IMR-90 (cell line): ENCODE results near the gene TBCD. TPM values are rescaled to one million over a fixed set of nuclear protein-coding genes. Genes with fewer than 3 reads are reported as not detected.
"Not testable (repeated sequence)": the region's sequence is repeated elsewhere in the genome, so short reads cannot be mapped to it uniquely, and the experiment has no call there.

ENCODE experiments used
- ATAC-seq: fragments of 200-7000 bp; cut with Tn5 transposase; 2 replicates; pipeline ENCODE4 v1.9.1; 2020; ENCODE audit warnings: low read depth, mild to moderate bottlenecking, moderate library complexity
- BruUV-seq: library from RNA; stranded (reverse); fragments of 400-500 nt; replicated peaks from 2 replicates; lab custom pipeline; 2021; lab: Mats Ljungman, UMichigan
- CTCF ChIA-PET: fragments of 300-600 bp; formaldehyde crosslinking; extraction: SDS; loops from one replicate; lab custom pipeline; 2021; ENCODE audit warnings: antibody characterized with exemption; lab: Yijun Ruan, JAX
- POLR2A ChIA-PET: fragments of 300-600 bp; sonication (Branson Sonifier 250); formaldehyde crosslinking; loops from one replicate; lab custom pipeline; 2022; ENCODE audit warnings: antibody characterized with exemption; ENCODE audit not compliant: unreplicated experiment; lab: Charles Lee
- DNase-seq: peaks from one replicate; pipeline ENCODE4 v3.0.0; 2013
- H2AFZ ChIP-seq: replicated peaks from 2 replicates; pipeline ENCODE3; 2013; ENCODE audit warnings: low read length, mild to moderate bottlenecking; ENCODE audit not compliant: poor library complexity
- H2AK5ac ChIP-seq: 2 replicates; pipeline ENCODE4 v1.6.1; 2013; ENCODE audit warnings: low read depth, low read length, inconsistent platforms
- H2AK9ac ChIP-seq: replicated peaks from 2 replicates; pipeline ENCODE3; 2013; ENCODE audit warnings: mild to moderate bottlenecking, low read depth, low read length, moderate library complexity; ENCODE audit not compliant: poor library complexity
- H2BK120ac ChIP-seq: 2 replicates; pipeline ENCODE4 v1.6.1; 2013; ENCODE audit warnings: low read depth, low read length, inconsistent platforms
- H2BK15ac ChIP-seq: 3 replicates; pipeline ENCODE4 v1.6.1; 2013; ENCODE audit warnings: low read depth, low read length, inconsistent platforms
- H2BK20ac ChIP-seq: 2 replicates; pipeline ENCODE4 v1.6.1; 2013; ENCODE audit warnings: low read depth, mild to moderate bottlenecking, inconsistent platforms, low read length, moderate library complexity
- H2BK5ac ChIP-seq: 2 replicates; pipeline ENCODE4 v1.6.1; 2013; ENCODE audit warnings: mild to moderate bottlenecking, low read depth, low read length, inconsistent platforms; ENCODE audit not compliant: poor library complexity, severe bottlenecking
- H3K14ac ChIP-seq: replicated peaks from 2 replicates; pipeline ENCODE4 v1.6.1; 2013; ENCODE audit warnings: low read depth, low read length, inconsistent platforms
- H3K18ac ChIP-seq: 2 replicates; pipeline ENCODE4 v1.6.1; 2013; ENCODE audit warnings: low read depth, low read length, control low read depth
- H3K23ac ChIP-seq: 2 replicates; pipeline ENCODE4 v1.6.1; 2013; ENCODE audit warnings: low read depth, low read length, inconsistent platforms
- H3K27ac ChIP-seq: 2 replicates; pipeline ENCODE4 v1.5.1; 2013; ENCODE audit warnings: mild to moderate bottlenecking, control low read depth, low read length; ENCODE audit not compliant: insufficient read depth
- H3K27me3 ChIP-seq: 2 replicates; pipeline ENCODE4 v1.6.1; 2013; ENCODE audit warnings: low read length; ENCODE audit not compliant: control insufficient read depth, insufficient read depth
- H3K36me3 ChIP-seq: 2 replicates; pipeline ENCODE4 v1.6.1; 2013; ENCODE audit warnings: low read length, mixed read lengths; ENCODE audit not compliant: control insufficient read depth, insufficient read depth
- H3K4ac ChIP-seq: 2 replicates; pipeline ENCODE4 v1.6.1; 2013; ENCODE audit warnings: low read depth, low read length, inconsistent platforms
- H3K4me1 ChIP-seq: 2 replicates; pipeline ENCODE4 v1.6.1; 2013; ENCODE audit warnings: low read length, mixed read lengths; ENCODE audit not compliant: control insufficient read depth, insufficient read depth
- H3K4me2 ChIP-seq: 2 replicates; pipeline ENCODE4 v1.6.1; 2013; ENCODE audit warnings: low read depth, mild to moderate bottlenecking, control low read depth, low read length, moderate library complexity
- H3K4me3 ChIP-seq: 2 replicates; pipeline ENCODE4 v1.5.1; 2013; ENCODE audit warnings: low read depth, mild to moderate bottlenecking, control low read depth, low read length, moderate library complexity; ENCODE audit not compliant: insufficient read depth
- H3K56ac ChIP-seq: 2 replicates; pipeline ENCODE4 v1.6.1; 2013; ENCODE audit warnings: low read length, inconsistent platforms; ENCODE audit not compliant: insufficient read depth; ENCODE audit errors: extremely low read depth
- H3K79me1 ChIP-seq, 2 experiments: 2 replicates each; pipeline ENCODE4 v1.6.1; 2013; ENCODE audit warnings: low read length in 2 of 2, inconsistent platforms in 1 of 2, low read depth in 1 of 2
- H3K9ac ChIP-seq: 2 replicates; pipeline ENCODE4 v1.6.1; 2013; ENCODE audit warnings: low read depth, low read length, control low read depth
- H3K9me1 ChIP-seq: 2 replicates; pipeline ENCODE4 v1.6.1; 2013; ENCODE audit warnings: low read length, inconsistent platforms; ENCODE audit not compliant: insufficient read depth
- H3K9me3 ChIP-seq: 2 replicates; pipeline ENCODE4 v1.6.1; 2013; ENCODE audit warnings: low read length; ENCODE audit not compliant: control insufficient read depth, insufficient read depth
- H4K20me1 ChIP-seq: 2 replicates; pipeline ENCODE4 v1.6.1; 2013; ENCODE audit warnings: low read length, inconsistent platforms; ENCODE audit not compliant: insufficient read depth
- H4K5ac ChIP-seq: 2 replicates; pipeline ENCODE4 v1.6.1; 2013; ENCODE audit warnings: mild to moderate bottlenecking, low read depth, low read length, control low read depth
- H4K8ac ChIP-seq, 2 experiments: 2 replicates each; pipeline ENCODE4 v1.6.1; 2013; ENCODE audit warnings: low read depth in 2 of 2, low read length in 2 of 2, control low read depth in 1 of 2, inconsistent platforms in 1 of 2
- H4K91ac ChIP-seq: 2 replicates; pipeline ENCODE4 v1.6.1; 2013; ENCODE audit warnings: low read depth, low read length, inconsistent platforms; ENCODE audit not compliant: insufficient read depth
- WGBS, 2 experiments: methylation state at CpG; one replicate each; pipeline versions ENCODE4 v1.1.5 to v1.1.7; 2013; ENCODE audit warnings: missing lambda C conversion rate in 2 of 2; ENCODE audit not compliant: insufficient read length in 1 of 2; ENCODE audit errors: extremely low coverage in 2 of 2; 5-methylcytosine and 5-hydroxymethylcytosine counted together
- dilution Hi-C: fragments of 300-500 bp; cut with HindIII; formaldehyde crosslinking; loops from one replicate; pipeline ENCODE4 v1.14.3; 2018; ENCODE audit warnings: low sequenced_read_pairs; ENCODE audit not compliant: unreplicated experiment
- in situ Hi-C: fragments of 300-500 bp; cut with MboI; formaldehyde crosslinking; loops from 3 replicates; pipeline ENCODE4 v1.14.3; 2019; ENCODE audit warnings: low sequenced_read_pairs, inconsistent platforms, mixed read lengths
- intact Hi-C: fragments of 100-400 bp; cut with micrococcal nuclease; formaldehyde crosslinking; loops from 2 replicates; pipeline ENCODE4 v1.10.0; 2022
- polyA plus RNA-seq, 3 experiments: library from polyadenylated mRNA; depleted of rRNA; stranded (reverse); fragments of >200 nt; gene quantifications; 2 replicates each; pipeline ENCODE4 v1.2.3, GENCODE V29; 2012; ENCODE audit warnings: low replicate concordance in 1 of 3
- total RNA-seq: library from RNA; depleted of rRNA; stranded (reverse); fragments of >200 nt; gene quantifications from 2 replicates; pipeline ENCODE4 v1.2.3, GENCODE V29; 2012

The TBCD gene
- total and polyA plus RNA-seq, 2 of the 4 experiments (the other 2 are of a cell fraction) = 21.9 to 54.5 TPM

DNA sequence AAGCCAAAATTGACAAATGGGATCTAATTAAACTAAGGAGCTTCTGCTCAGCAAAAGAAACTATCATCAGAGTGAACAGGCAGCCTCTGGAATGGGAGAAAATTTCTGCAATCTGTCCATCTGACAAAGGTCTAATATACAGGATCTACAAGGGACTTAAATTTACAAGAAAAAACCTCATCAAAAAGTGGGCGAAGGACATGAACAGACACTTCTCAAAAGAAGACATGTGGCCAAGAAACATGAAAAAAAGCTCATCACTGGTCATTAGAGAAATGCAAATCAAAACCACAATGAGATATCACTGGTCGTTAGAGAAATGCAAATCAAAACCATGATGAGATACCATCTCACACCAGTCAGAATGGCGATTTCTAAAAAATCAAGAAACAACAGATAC lies 203.2 kb downstream of the TBCD start:
- BruUV-seq, H3K18ac ChIP-seq: not testable (repeated sequence)

DNA sequence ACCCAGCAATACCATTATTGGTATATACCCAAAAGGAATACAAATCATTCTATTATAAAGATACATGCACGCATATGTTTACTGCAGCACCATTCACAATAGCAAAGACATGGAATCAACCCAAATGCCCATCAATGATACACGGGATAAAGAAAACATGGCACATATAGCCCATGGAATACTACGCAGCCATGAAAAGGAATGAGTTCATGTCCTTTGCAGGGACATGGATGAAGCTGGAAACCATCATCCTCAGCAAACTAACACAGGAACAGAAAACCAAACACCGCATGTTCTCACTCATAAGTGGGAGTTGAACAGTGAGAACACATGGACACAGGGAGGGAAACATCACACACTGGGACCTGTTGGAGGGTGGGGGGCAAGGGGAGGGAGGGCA lies 203.8 kb downstream of the TBCD start:
- H3K79me1 ChIP-seq, H3K27ac ChIP-seq, BruUV-seq, H3K27me3 ChIP-seq, H2BK120ac ChIP-seq, H4K20me1 ChIP-seq, H3K9me1 ChIP-seq, H2AK5ac ChIP-seq, H4K8ac ChIP-seq, H4K5ac ChIP-seq, H2BK5ac ChIP-seq, intact Hi-C loops, in situ Hi-C loops, H3K4me2 ChIP-seq, H3K23ac ChIP-seq, H2BK15ac ChIP-seq, POLR2A ChIA-PET, ATAC-seq, DNase-seq, H3K4ac ChIP-seq, dilution Hi-C loops, H2BK20ac ChIP-seq, H3K56ac ChIP-seq, H3K9ac ChIP-seq, H2AFZ ChIP-seq, CTCF ChIA-PET, H3K18ac ChIP-seq, H3K36me3 ChIP-seq, H3K14ac ChIP-seq, H3K4me3 ChIP-seq, H4K91ac ChIP-seq, H2AK9ac ChIP-seq, H3K4me1 ChIP-seq: not testable (repeated sequence)
- WGBS, 2 experiments = no CpG with 5 or more reads among the region's 4 CpGs
- peaks cover 15% of the 10 kb centered on the region for H3K9me3 ChIP-seq

More for the DNA sequence above, 203.2 kb downstream of the TBCD start:
- dilution Hi-C loops, H4K8ac ChIP-seq, H4K20me1 ChIP-seq, H4K91ac ChIP-seq, H2AK9ac ChIP-seq, H2AK5ac ChIP-seq, H3K23ac ChIP-seq, H2AFZ ChIP-seq, H3K4me3 ChIP-seq, H2BK20ac ChIP-seq, H3K4me2 ChIP-seq, H3K56ac ChIP-seq, H3K27me3 ChIP-seq, POLR2A ChIA-PET, H2BK120ac ChIP-seq, H3K14ac ChIP-seq, H3K27ac ChIP-seq, H4K5ac ChIP-seq, CTCF ChIA-PET, H2BK5ac ChIP-seq, H3K9me1 ChIP-seq, H3K9ac ChIP-seq, in situ Hi-C loops, H2BK15ac ChIP-seq, H3K4me1 ChIP-seq, intact Hi-C loops, DNase-seq, H3K4ac ChIP-seq, ATAC-seq: not testable (repeated sequence)
- Histone ChIP-seq H3K9me3 (peaks cover 20% of the 10 kb centered on the region), H3K79me1 (peaks cover 0 to 11% of the 10 kb centered on the region in 2 experiments; a peak in 2 of 4 replicates), H3K36me3 (peaks cover 12% of the 10 kb centered on the region)
- WGBS, 2 experiments = no CpG with 5 or more reads among the region's 3 CpGs
